Calu3 (cell line): ENCODE data around the gene PPP2CA. TPM values are rescaled to one million over a fixed set of nuclear protein-coding genes. Genes with fewer than 3 reads are reported as not detected.

ENCODE experiments used
- BruUV-seq: library from RNA; stranded (reverse); fragments of 400-500 nt; replicated peaks from 2 replicates; lab custom pipeline; 2021; lab: Mats Ljungman, UMichigan
- CTCF ChIA-PET: fragments of 300-600 bp; sonication (Branson Sonifier 250); formaldehyde crosslinking; loops from one replicate; lab custom pipeline; 2022; ENCODE audit warnings: antibody characterized with exemption; lab: Charles Lee
- DNase-seq: peaks from one replicate; pipeline ENCODE4 v3.0.0; 2022
- H3K27ac Mint-ChIP-seq: one replicate; pipeline ENCODE4 v1.8.0; 2022; ENCODE audit warnings: mixed read lengths; ENCODE audit not compliant: unreplicated experiment
- H3K27me3 Mint-ChIP-seq: one replicate; pipeline ENCODE4 v1.8.0; 2022; ENCODE audit warnings: mixed read lengths; ENCODE audit not compliant: unreplicated experiment
- H3K36me3 Mint-ChIP-seq: one replicate; pipeline ENCODE4 v1.8.0; 2022; ENCODE audit warnings: mild to moderate bottlenecking, moderate library complexity, mixed read lengths; ENCODE audit not compliant: insufficient read depth, unreplicated experiment
- H3K4me1 Mint-ChIP-seq: one replicate; pipeline ENCODE4 v1.8.0; 2022; ENCODE audit warnings: mild to moderate bottlenecking, low read depth, mixed read lengths; ENCODE audit not compliant: unreplicated experiment
- H3K4me3 Mint-ChIP-seq: one replicate; pipeline ENCODE4 v1.8.0; 2022; ENCODE audit warnings: mild to moderate bottlenecking, low read depth, moderate library complexity, mixed read lengths; ENCODE audit not compliant: unreplicated experiment
- H3K9me3 Mint-ChIP-seq: one replicate; pipeline ENCODE4 v1.8.0; 2022; ENCODE audit warnings: low read depth, mixed read lengths; ENCODE audit not compliant: unreplicated experiment
- CTCF ChIP-seq: fragments of 200-600 bp; IDR thresholded peaks from one replicate; pipeline ENCODE4 v1.8.0; 2022; ENCODE audit warnings: antibody characterized with exemption; ENCODE audit not compliant: unreplicated experiment
- intact Hi-C: fragments of 100-400 bp; cut with micrococcal nuclease; formaldehyde crosslinking; loops from one replicate; pipeline ENCODE4 v1.10.0; 2022; ENCODE audit not compliant: unreplicated experiment
- total RNA-seq: library from RNA; stranded (reverse); gene quantifications from 2 replicates; pipeline ENCODE4 v1.2.3, GENCODE V29; 2022

PPP2CA gene
- total RNA-seq, 1 experiment from 2014 or later = 260 TPM

DNA sequence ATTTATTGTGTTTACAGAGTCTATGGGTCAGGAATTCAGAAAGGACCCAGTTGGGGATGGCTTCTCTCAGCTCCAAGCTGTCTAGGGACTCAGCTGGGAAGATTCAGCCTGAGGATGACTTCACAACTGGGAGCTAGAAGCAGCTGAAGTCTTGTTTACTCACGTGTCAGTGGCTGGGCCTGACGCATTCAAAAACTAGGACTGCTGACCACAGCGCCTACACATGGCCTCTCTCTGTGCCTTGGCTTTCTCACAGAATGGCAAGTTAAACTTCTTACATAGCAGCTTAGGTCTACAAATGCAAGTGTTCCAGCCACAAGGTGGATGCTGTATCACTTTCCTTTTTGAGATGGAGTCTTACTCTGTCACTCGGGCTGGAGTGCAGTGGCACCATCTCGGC is 16.3 kb upstream of the PPP2CA start:
- H3K27me3 Mint-ChIP-seq = no peaks in the 10 kb centered on the region

DNA sequence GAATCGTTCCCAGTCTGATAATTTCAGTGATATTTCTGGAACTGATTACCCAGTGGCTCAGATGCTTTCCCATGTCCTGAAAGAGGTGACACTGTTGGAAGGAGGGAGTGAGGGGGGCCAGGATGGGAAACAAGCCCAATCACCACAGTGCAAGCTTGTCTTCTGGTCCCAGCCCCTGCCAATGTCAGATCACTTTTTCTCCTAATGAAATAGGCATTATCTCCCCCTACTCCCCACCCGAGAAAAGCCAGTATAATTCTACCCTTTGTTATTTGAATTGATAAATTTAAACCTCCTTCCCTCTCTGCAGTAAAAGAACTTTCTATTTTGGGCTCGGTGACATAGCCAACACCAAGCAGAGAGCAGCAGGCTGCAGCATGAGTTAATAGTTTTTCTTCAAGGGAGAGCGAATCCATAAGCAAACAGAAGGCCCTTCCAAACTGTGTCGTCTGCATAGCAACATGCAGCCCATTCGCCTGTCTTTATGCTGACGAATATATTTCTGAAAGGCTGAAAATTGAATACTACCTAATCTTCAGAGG is 14.6 kb upstream of the PPP2CA start:
- no TSS peak for BruUV-seq
- H3K9me3 Mint-ChIP-seq = no peaks in the 10 kb centered on the region
- no peaks in the 10 kb centered on the region for H3K36me3 Mint-ChIP-seq
- H3K27ac Mint-ChIP-seq = no peak overlapping the region
- DNase-seq = no peak
- peaks cover 17% of the 10 kb centered on the region for H3K4me1 Mint-ChIP-seq
- H3K27me3 Mint-ChIP-seq = no peaks in the 10 kb centered on the region
- no peak for TF ChIP-seq CTCF
- H3K4me3 Mint-ChIP-seq = no peak overlapping the region
- intact Hi-C loops = no loop called here
- CTCF ChIA-PET = no interaction called here

More for the DNA sequence above, 16.3 kb upstream of the PPP2CA start:
- peaks cover 32% of the 10 kb centered on the region for H3K4me1 Mint-ChIP-seq
- BruUV-seq = no TSS peak
- no peak overlapping the region for H3K27ac Mint-ChIP-seq
- DNase-seq = no peak
- H3K4me3 Mint-ChIP-seq = no peak overlapping the region
- H3K36me3 Mint-ChIP-seq = no peaks in the 10 kb centered on the region
- CTCF ChIA-PET = no interaction called here
- intact Hi-C loops = no loop called here
- H3K9me3 Mint-ChIP-seq = no peaks in the 10 kb centered on the region
- TF ChIP-seq CTCF = no peak

DNA sequence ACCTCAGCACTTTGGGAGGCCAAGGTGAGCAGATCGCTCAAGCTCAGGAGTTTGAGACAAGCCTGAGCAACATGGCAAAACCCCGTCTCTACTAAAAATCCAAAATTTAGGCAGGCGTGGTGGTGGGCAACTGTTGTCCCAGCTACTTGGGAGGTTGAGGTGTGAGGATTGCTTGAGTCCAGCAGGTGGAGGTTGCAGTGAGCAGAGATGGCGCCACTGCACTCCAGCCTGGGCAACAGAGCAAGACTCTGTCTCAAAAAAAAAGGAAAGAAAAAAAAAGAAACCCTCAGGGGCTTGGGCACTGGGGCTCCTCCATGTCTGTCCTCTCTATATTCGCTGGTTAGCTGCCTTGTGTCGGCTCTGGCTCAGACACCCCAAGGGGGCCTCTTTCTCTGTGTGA is 10.9 kb upstream of the PPP2CA start:
- DNase-seq = no peak
- no peak for TF ChIP-seq CTCF
- Mint-ChIP-seq H3K27ac (no peak overlapping the region), H3K4me1 (no peaks in the 10 kb centered on the region), H3K4me3 (no peak overlapping the region), H3K27me3 (no peaks in the 10 kb centered on the region), H3K9me3 (no peaks in the 10 kb centered on the region), H3K36me3 (no peaks in the 10 kb centered on the region)
- no TSS peak for BruUV-seq
- intact Hi-C loops = no loop called here
- CTCF ChIA-PET = interaction anchor here (1.2 kb wide), 2 partner anchors 8 to 10 kb away, joined by 3 to 4 read pairs; no protein-coding TSS in a partner anchor

DNA sequence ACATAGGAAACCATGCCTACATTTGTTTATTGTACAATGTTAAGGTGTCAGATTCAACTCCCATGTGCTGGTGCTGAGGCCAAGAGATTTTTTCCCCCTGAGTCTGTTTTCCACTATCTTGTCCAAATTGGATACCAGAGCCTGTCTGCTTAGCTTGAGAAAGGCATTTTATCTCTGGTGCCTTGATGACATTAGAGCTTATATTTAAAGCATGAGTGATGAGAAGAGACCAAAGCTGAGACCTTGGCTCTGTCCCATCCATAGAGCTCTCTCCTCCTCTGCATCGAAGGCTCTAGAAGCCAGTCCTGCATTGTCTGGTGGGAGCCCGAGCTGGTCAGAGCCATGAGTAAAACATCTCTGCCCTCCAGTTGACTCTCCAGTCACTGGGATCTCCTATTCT is 10.4 kb upstream of the PPP2CA start:
- Mint-ChIP-seq H3K36me3 (no peaks in the 10 kb centered on the region), H3K4me1 (no peaks in the 10 kb centered on the region), H3K4me3 (no peak overlapping the region), H3K9me3 (no peaks in the 10 kb centered on the region), H3K27ac (no peak overlapping the region), H3K27me3 (no peaks in the 10 kb centered on the region)
- TF ChIP-seq CTCF = no peak
- intact Hi-C loops = no loop called here
- BruUV-seq = no TSS peak
- CTCF ChIA-PET = interaction anchor here (0.5 to 1.2 kb wide), 4 partner anchors 9 to 394 kb away, joined by 3 to 4 read pairs (median 3); no protein-coding TSS in a partner anchor
- no peak for DNase-seq
